GM18870 (cell line): ENCODE measurements around the gene SPG7.
A peak's percentile ranks its signal among the peaks of the same experiment; 100 is the strongest.

Source experiments
- ATAC-seq: cut with Tn5 transposase; IDR thresholded peaks from one replicate; pipeline ENCODE4 v1.9.1; 2021; ENCODE audit warnings: moderate library complexity; ENCODE audit not compliant: unreplicated experiment

Gene SPG7

GRCh38 chr16:89484923-89485679, 23.1 kb upstream of the SPG7 start:
- ATAC-seq: no peak

- ATAC-seq: no peak
Observed at GRCh38 chr16:89485701-89486246, 22.4 kb upstream of the SPG7 start.

- no peak for ATAC-seq
Observed at GRCh38 chr16:89489040-89489897, 18.9 kb upstream of the SPG7 start.

- ATAC-seq: no peak
Observed at GRCh38 chr16:89489898-89490438, 18.2 kb upstream of the SPG7 start.

GRCh38 chr16:89490439-89491237, 17.6 kb upstream of the SPG7 start, which contains the start of gene ANKRD11:
Gene ANKRD11 (minus strand): TSS chr16:89490561. CDS start chr16:89317019, 173,542 bp downstream.
- ATAC-seq: peak; percentile 85

- ATAC-seq: no peak
Observed at GRCh38 chr16:89491238-89491869, 16.8 kb upstream of the SPG7 start.

- no peak for ATAC-seq
Observed at GRCh38 chr16:89491974-89492687, 16.1 kb upstream of the SPG7 start.

GRCh38 chr16:89493776-89494175, 14.4 kb upstream of the SPG7 start:
- ATAC-seq: no peak

- no peak for ATAC-seq
Observed at GRCh38 chr16:89495121-89495520, 13.1 kb upstream of the SPG7 start.

GRCh38 chr16:89498839-89499238, 9.4 kb upstream of the SPG7 start:
- ATAC-seq: no peak

DNA sequence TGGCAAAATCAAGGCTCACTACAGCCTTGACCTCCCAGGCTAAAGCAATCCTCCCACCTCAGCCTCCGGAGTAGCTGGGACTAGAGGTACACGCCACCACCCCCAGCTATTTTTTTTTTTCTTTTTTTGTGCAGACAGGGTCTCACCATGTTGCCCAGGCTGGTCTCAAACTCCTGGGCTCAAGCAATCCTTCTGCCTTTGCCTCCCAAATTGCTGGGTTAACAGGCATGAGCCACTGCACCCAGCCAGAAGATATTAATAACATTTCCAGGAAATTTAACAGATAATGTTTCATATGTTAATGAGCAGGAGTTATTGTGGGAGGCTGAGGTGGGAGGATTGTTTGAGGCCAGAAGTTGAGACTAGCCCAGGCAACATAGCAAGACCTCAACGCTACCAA, 8.4 kb upstream of the SPG7 start:
- no peak for ATAC-seq

DNA sequence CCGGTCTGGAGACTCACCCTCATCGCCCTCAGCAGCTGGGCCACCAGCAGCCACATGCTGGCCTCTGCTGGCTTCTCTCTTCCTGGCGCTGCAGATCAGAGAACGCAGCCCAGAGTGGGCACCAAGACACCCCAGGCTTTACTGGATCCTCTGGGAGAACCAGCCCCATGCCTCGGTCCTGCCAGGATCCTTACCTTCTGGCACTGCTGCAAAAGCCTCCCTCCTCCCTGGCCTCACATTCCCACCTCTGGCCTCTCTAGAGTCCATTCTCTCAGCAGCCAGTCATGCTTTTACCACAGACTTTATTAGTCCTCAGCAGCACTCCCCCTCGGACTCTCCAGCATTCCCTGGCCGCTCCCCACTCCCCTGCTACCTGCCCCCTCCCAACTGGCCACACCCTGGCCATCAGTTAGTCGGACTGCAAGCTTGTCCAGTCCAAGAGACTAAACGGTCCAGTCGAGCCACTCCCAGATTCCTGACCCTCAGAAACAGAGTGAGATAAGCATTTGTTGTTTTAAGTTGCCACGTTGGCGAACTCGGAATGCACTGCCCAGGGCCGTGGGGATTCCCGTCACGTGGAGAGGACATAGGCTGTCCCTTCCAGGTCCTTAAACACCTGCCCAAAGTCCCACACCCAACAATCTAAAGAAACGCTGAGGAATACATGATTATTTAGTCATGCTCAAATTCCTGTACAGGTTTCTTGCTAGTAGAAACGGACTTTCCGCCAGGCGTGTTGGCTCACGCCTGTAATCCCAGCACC, 5.9 kb upstream of the SPG7 start:
- ATAC-seq: no peak

GRCh38 chr16:89504091-89504490, 4.1 kb upstream of the SPG7 start:
- ATAC-seq: no peak

GRCh38 chr16:89505204-89506112, 2.7 kb upstream of the SPG7 start:
- peak; percentile 47 for ATAC-seq

GRCh38 chr16:89506113-89506504, 2.1 kb upstream of the SPG7 start:
- ATAC-seq: no peak

GRCh38 chr16:89506791-89507191, 1.4 kb upstream of the SPG7 start:
- no peak for ATAC-seq

- peak; percentile 1 for ATAC-seq
Observed at GRCh38 chr16:89507214-89507833, 879 bp upstream of the SPG7 start.
